GM18868 (cell line): ENCODE results near the gene TTC34.
"Not testable (repeated sequence)": the region's sequence is repeated elsewhere in the genome, so short reads cannot be mapped to it uniquely, and the experiment has no call there.

Experiments used
- ATAC-seq: cut with Tn5 transposase; IDR thresholded peaks from one replicate; pipeline ENCODE4 v1.9.1; 2021; ENCODE audit warnings: mild to moderate bottlenecking, moderate library complexity; ENCODE audit not compliant: unreplicated experiment

Gene TTC34

GRCh38 chr1:2684878-2685277 is 116.6 kb downstream of the TTC34 start:
- not testable (repeated sequence) for ATAC-seq

GRCh38 chr1:2684000-2684399 is 117.5 kb downstream of the TTC34 start:
- ATAC-seq, result not testable (repeated sequence)

GRCh38 chr1:2683321-2683741 is 118.2 kb downstream of the TTC34 start:
- not testable (repeated sequence) for ATAC-seq

GRCh38 chr1:2682879-2683278 is 118.6 kb downstream of the TTC34 start:
- ATAC-seq, result not testable (repeated sequence)

GRCh38 chr1:2676726-2677125 is 124.8 kb downstream of the TTC34 start:
- ATAC-seq, result not testable (repeated sequence)

GRCh38 chr1:2671656-2672055 is 129.8 kb downstream of the TTC34 start:
- ATAC-seq, result not testable (repeated sequence)

- ATAC-seq, result not testable (repeated sequence)
Measured at GRCh38 chr1:2659806-2660205, 141.7 kb downstream of the TTC34 start.

- not testable (repeated sequence) for ATAC-seq
Measured at GRCh38 chr1:2657909-2658308, 143.6 kb downstream of the TTC34 start.

- ATAC-seq, result not testable (repeated sequence)
Measured at GRCh38 chr1:2657124-2657523, 144.4 kb downstream of the TTC34 start.

- not testable (repeated sequence) for ATAC-seq
Measured at GRCh38 chr1:2655598-2656434, 145.7 kb downstream of the TTC34 start.

- not testable (repeated sequence) for ATAC-seq
Measured at GRCh38 chr1:2654443-2654948, 147.0 kb downstream of the TTC34 start.

- ATAC-seq, result not testable (repeated sequence)
Measured at GRCh38 chr1:2653741-2654442, 147.6 kb downstream of the TTC34 start.

- not testable (repeated sequence) for ATAC-seq
Measured at GRCh38 chr1:2652926-2653571, 148.4 kb downstream of the TTC34 start.

GRCh38 chr1:2652152-2652925 is 149.2 kb downstream of the TTC34 start:
- not testable (repeated sequence) for ATAC-seq

- no peak for ATAC-seq
Measured at GRCh38 chr1:2650967-2651645, 150.4 kb downstream of the TTC34 start.

GRCh38 chr1:2646837-2647236 is 154.7 kb downstream of the TTC34 start:
- ATAC-seq, result no peak

- no peak for ATAC-seq
Measured at GRCh38 chr1:2645776-2646175, 155.7 kb downstream of the TTC34 start.

GRCh38 chr1:2645143-2645542 is 156.3 kb downstream of the TTC34 start:
- no peak for ATAC-seq

GRCh38 chr1:2644591-2645101 is 156.8 kb downstream of the TTC34 start:
- ATAC-seq, result no peak

- no peak for ATAC-seq
Measured at GRCh38 chr1:2644171-2644570, 157.3 kb downstream of the TTC34 start.
